Effector memory CD4-positive, alpha-beta T cell (primary cell): Measurements from ENCODE around the gene HAS3.

Experiments used
- DNase-seq, 3 donors: peaks; one replicate each; pipeline ENCODE4 v3.0.0-alpha.2; 2020
- H3K27ac ChIP-seq: 2 replicates; pipeline ENCODE4 v1.7.0; 2013; ENCODE audit warnings: mild to moderate bottlenecking, low read length, moderate library complexity; ENCODE audit not compliant: insufficient read depth, poor library complexity, severe bottlenecking
- H3K27me3 ChIP-seq: replicated peaks from 2 replicates; pipeline ENCODE4 v1.7.0; 2013; ENCODE audit warnings: mild to moderate bottlenecking, low read length; ENCODE audit not compliant: insufficient read depth, control insufficient read depth, poor library complexity, severe bottlenecking
- H3K36me3 ChIP-seq: 2 replicates; pipeline ENCODE4 v1.7.0; 2013; ENCODE audit warnings: mild to moderate bottlenecking, low read length, moderate library complexity; ENCODE audit not compliant: control insufficient read depth, insufficient read depth
- H3K4me1 ChIP-seq: 2 replicates; pipeline ENCODE4 v1.7.0; 2013; ENCODE audit warnings: low read length, mild to moderate bottlenecking; ENCODE audit not compliant: control insufficient read depth, insufficient read depth, poor library complexity, severe bottlenecking
- H3K4me3 ChIP-seq: 2 replicates; pipeline ENCODE4 v1.7.0; 2013; ENCODE audit warnings: low read length, low read depth, mild to moderate bottlenecking; ENCODE audit not compliant: insufficient read depth, poor library complexity, severe bottlenecking
- H3K9me3 ChIP-seq: 2 replicates; pipeline ENCODE4 v1.7.0; 2013; ENCODE audit warnings: mild to moderate bottlenecking, low read length, moderate library complexity; ENCODE audit not compliant: control insufficient read depth

Gene HAS3

DNA sequence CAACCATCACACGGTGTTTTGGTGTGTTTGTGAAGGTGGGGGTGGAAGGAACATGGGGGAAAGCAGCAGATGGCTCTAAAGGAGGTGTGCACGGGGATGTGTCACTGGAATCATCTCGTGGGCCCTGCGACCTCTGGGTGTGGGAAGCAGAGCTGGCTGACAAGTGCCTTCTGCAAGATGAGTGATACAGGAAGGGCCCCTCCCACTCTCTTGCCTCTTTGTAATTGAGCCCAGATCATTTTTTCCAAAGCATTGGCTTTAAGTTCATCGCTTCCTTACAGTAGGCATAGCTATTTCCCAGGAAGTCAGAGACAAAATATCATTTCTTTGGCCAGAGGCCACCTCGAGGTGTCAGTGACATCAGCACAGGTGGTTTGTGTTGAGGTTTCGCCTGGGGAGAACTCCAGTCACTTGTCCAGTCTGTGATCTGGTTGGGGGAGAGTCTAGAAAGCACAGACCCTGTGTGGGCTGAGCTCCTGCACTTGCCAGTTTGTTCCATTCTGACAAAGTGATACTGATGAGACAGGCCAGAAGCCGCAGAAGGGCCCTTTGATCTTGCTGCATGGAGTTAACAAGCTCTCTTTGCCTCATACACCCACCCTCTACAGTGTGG is 60.9 kb downstream of the HAS3 start:
- Histone ChIP-seq H3K27me3 (no peaks in the 10 kb centered on the region), H3K27ac (no peak overlapping the region), H3K36me3 (peaks cover 46% of the 10 kb centered on the region), H3K9me3 (no peaks in the 10 kb centered on the region), H3K4me3 (no peak overlapping the region), H3K4me1 (peaks cover 18% of the 10 kb centered on the region)
- no peak for DNase-seq

DNA sequence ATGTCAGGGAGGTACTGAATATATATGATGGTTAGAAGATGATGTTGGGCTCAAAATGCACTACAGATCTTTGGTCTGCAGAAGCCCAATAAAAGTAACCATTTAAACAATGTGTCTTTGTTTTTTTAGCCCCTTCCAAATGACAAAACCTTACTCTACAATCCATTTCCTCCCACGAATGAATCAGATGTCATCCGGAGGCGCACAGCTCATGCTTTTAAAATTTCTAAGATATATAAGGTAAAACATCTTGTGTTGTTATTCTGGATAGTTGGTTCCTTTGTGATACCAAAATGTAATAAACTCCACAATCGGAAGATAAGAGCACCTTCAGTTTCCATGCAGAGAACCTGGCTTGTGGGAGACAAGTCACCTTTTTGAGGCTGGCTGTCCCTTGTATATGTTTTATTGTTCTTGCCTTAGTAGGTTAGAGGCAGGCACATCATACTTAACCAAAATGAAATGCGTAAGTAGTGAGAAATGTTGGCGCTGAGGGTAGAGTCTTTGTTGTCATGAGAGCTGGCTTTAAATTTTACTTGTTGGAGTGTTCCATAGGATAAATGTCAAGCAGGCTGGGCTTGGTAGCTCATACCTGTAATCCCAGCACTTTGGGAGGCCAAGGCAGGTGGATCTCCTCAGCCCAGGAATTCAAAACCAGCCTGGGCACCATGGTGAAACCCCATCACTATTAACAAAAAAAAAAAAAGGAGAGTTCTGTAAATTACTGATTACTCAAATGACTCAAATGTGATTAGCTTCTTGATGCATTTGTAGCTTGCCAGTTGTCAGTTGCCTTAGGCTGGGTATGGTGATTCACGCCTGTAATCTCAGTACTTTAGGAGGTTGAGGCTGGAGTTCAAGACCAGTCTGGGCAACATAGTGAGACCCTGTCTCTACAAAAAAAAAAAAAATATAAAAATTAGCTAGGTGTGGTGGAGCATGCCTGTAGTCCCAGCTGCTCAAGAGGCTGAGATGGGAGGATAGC is 61.8 kb downstream of the HAS3 start:
- Histone ChIP-seq H3K4me1 (peaks cover 18% of the 10 kb centered on the region), H3K27ac (no peak overlapping the region), H3K4me3 (no peak overlapping the region), H3K36me3 (peaks cover 43% of the 10 kb centered on the region), H3K9me3 (no peaks in the 10 kb centered on the region), H3K27me3 (no peaks in the 10 kb centered on the region)
- no peak for DNase-seq
